HG02763 (cell line): ENCODE data around the gene IL33.
A peak's percentile ranks its signal among the peaks of the same experiment; 100 is the strongest.
"Not testable (repeated sequence)": the region's sequence is repeated elsewhere in the genome, so short reads cannot be mapped to it uniquely, and the experiment has no call there.

Source experiments
- ATAC-seq: cut with Tn5 transposase; IDR thresholded peaks from one replicate; pipeline ENCODE4 v1.9.1; 2021; ENCODE audit warnings: mild to moderate bottlenecking, moderate library complexity; ENCODE audit not compliant: unreplicated experiment

Gene IL33

GRCh38 chr9:6215562-6215961, at the start of gene IL33:
Gene IL33, plus strand, starts transcription at chr9:6215807. Its CDS starts 25,888 bp downstream, at chr9:6241695.
- no peak for ATAC-seq

- no peak for ATAC-seq
Observed at GRCh38 chr9:6171667-6172066, 43.9 kb upstream of the IL33 start.

- ATAC-seq = no peak
Observed at GRCh38 chr9:6173914-6174313, 41.7 kb upstream of the IL33 start.

- ATAC-seq = not testable (repeated sequence)
Observed at GRCh38 chr9:6182549-6183226, 32.9 kb upstream of the IL33 start.

GRCh38 chr9:6183227-6183551, 32.4 kb upstream of the IL33 start:
- no peak for ATAC-seq

GRCh38 chr9:6183627-6184026, 32.0 kb upstream of the IL33 start:
- no peak for ATAC-seq

GRCh38 chr9:6184749-6185645, 30.6 kb upstream of the IL33 start:
- peak; percentile 97 for ATAC-seq

- no peak for ATAC-seq
Observed at GRCh38 chr9:6186691-6187090, 28.9 kb upstream of the IL33 start.

- ATAC-seq = no peak
Observed at GRCh38 chr9:6187272-6187671, 28.3 kb upstream of the IL33 start.

- ATAC-seq = no peak
Observed at GRCh38 chr9:6188466-6188865, 27.1 kb upstream of the IL33 start.

- ATAC-seq = no peak
Observed at GRCh38 chr9:6188906-6189305, 26.7 kb upstream of the IL33 start.

GRCh38 chr9:6194934-6195333, 20.7 kb upstream of the IL33 start:
- no peak for ATAC-seq

GRCh38 chr9:6195714-6196360, 19.8 kb upstream of the IL33 start:
- ATAC-seq = no peak

- no peak for ATAC-seq
Observed at GRCh38 chr9:6197330-6197729, 18.3 kb upstream of the IL33 start.

- no peak for ATAC-seq
Observed at GRCh38 chr9:6198251-6198650, 17.4 kb upstream of the IL33 start.

GRCh38 chr9:6199596-6199995, 16.0 kb upstream of the IL33 start:
- no peak for ATAC-seq

GRCh38 chr9:6200761-6201160, 14.8 kb upstream of the IL33 start:
- no peak for ATAC-seq

- ATAC-seq = no peak
Observed at GRCh38 chr9:6209966-6210365, 5.6 kb upstream of the IL33 start.

- ATAC-seq = no peak
Observed at GRCh38 chr9:6212722-6213375, 2.8 kb upstream of the IL33 start.

GRCh38 chr9:6214434-6214833, 1.2 kb upstream of the IL33 start:
- ATAC-seq = no peak

- ATAC-seq = no peak
Observed at GRCh38 chr9:6214903-6215302, 704 bp upstream of the IL33 start.
